Right atrium auricular region (tissue), 2 donors: ENCODE data around the gene SOHLH1. TPM values are rescaled to one million over a fixed set of nuclear protein-coding genes. Genes with fewer than 3 reads are reported as not detected.

Experiments used
- DNase-seq: peaks from one replicate; pipeline ENCODE4 v3.0.0-alpha.2; 2019; ENCODE audit warnings: low spot score
- H3K27ac ChIP-seq, 2 donors: fragments of 200-600 bp; sonication (generic); 1 replicate in 1 of 2; 2 replicates in 1 of 2; pipeline ENCODE4 v1.5.1; 2016 to 2019
- H3K27me3 ChIP-seq, 2 donors: fragments of 200-600 bp; sonication (generic); one replicate each; pipeline versions ENCODE4 v1.5.1 to v1.6.0; 2017 to 2019
- H3K36me3 ChIP-seq: fragments of 200-600 bp; sonication (generic); one replicate; pipeline ENCODE4 v1.5.1; 2016
- H3K4me1 ChIP-seq, 2 donors: fragments of 200-600 bp; sonication (generic); one replicate each; pipeline versions ENCODE4 v1.5.1 to v1.6.0; 2017 to 2019
- H3K4me3 ChIP-seq, 2 donors: fragments of 200-600 bp; sonication (generic); 1 replicate in 1 of 2; 2 replicates in 1 of 2; pipeline ENCODE4 v1.5.1; 2017 to 2019; ENCODE audit warnings: mild to moderate bottlenecking in 1 of 2, moderate library complexity in 1 of 2
- H3K9me3 ChIP-seq, 2 donors: fragments of 200-600 bp; sonication (generic); one replicate each; pipeline ENCODE4 v1.5.1; 2019
- total RNA-seq, 2 donors: library from RNA; depleted of rRNA; stranded (reverse); fragments of >200 nt; gene quantifications; one replicate each; pipeline ENCODE4 v1.1.0, GENCODE V29; 2016
- TF ChIP-seq, protein P1 (sequence below), 2 donors: fragments of 200-600 bp; sonication (generic); IDR thresholded peaks; one replicate each; pipeline ENCODE4 v1.5.1; 2019; ENCODE audit warnings: antibody characterized with exemption in 2 of 2

Gene SOHLH1
- total RNA-seq, 2 donors from 2014 or later, result not detected

DNA sequence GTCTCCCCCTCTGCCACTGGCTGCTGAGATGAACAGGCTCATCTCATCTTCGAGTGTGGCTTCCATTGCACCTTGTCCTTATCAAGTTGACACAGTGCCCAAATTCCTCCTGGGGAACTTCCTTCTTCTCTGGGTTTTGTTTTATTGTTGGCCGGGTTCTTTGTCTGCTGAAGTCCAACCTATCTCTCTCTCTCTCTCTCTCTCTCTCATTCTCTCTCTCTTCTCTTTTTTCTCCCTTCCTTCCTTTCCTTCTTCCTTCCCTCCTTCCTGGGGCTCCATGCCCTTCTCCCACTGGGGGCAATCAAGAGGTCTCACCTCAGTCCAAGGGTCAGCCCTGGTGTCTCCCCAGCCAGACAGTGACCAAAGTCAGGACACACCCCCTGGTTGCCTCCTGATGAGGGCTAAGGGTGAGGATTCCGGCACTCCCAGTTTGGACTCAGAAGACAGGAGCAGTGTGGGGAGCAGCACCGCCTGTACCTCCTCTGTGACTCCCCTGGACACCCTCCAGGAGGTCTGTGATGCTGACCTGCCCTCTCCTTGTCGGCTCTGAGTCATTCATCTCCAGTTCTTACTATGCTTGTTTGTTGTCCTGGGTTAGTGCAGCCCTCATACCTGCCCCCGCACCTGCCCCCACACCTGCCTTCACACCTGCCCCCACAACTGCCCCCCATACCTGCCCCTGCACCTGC is 33.4 kb upstream of the SOHLH1 start:
- no peaks in the 10 kb centered on the region for H3K4me1 ChIP-seq
- TF ChIP-seq, protein P1, sequence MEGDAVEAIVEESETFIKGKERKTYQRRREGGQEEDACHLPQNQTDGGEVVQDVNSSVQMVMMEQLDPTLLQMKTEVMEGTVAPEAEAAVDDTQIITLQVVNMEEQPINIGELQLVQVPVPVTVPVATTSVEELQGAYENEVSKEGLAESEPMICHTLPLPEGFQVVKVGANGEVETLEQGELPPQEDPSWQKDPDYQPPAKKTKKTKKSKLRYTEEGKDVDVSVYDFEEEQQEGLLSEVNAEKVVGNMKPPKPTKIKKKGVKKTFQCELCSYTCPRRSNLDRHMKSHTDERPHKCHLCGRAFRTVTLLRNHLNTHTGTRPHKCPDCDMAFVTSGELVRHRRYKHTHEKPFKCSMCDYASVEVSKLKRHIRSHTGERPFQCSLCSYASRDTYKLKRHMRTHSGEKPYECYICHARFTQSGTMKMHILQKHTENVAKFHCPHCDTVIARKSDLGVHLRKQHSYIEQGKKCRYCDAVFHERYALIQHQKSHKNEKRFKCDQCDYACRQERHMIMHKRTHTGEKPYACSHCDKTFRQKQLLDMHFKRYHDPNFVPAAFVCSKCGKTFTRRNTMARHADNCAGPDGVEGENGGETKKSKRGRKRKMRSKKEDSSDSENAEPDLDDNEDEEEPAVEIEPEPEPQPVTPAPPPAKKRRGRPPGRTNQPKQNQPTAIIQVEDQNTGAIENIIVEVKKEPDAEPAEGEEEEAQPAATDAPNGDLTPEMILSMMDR (IDR thresholded peaks at IDR 0.05), result no peak
- no peak overlapping the region for H3K27ac ChIP-seq
- no peak for DNase-seq
- H3K4me3 ChIP-seq, result no peak overlapping the region
- no peaks in the 10 kb centered on the region for H3K9me3 ChIP-seq
- H3K36me3 ChIP-seq, result no peaks in the 10 kb centered on the region
- H3K27me3 ChIP-seq, result peaks cover 0 to 5% of the 10 kb centered on the region in 2 donors

DNA sequence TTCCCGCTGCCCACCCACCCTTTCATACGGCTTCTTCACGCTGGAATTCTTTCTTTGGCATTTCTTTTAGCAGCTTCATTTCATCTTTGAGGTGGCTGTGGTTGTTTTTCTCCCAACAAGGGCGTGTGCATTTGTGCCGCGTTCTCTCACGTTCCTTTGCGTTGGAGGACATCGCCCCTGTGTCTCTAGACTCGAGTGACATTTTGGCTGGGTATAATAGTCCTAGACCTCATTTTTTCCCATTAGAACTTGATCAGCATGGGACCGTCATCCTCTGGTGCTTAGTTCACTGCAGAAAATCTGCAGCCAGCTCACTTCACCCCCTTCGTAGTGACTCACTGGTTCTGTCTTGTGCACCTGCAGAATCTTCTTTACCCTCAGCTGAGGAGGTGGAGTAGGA is 32.2 kb upstream of the SOHLH1 start:
- H3K4me3 ChIP-seq, result no peak overlapping the region
- no peaks in the 10 kb centered on the region for H3K36me3 ChIP-seq
- H3K4me1 ChIP-seq, result no peaks in the 10 kb centered on the region
- DNase-seq, result no peak
- no peaks in the 10 kb centered on the region for H3K9me3 ChIP-seq
- H3K27me3 ChIP-seq, result no peaks in the 10 kb centered on the region
- no peak overlapping the region for H3K27ac ChIP-seq
- TF ChIP-seq, protein P1 (IDR thresholded peaks at IDR 0.05), result no peak

DNA sequence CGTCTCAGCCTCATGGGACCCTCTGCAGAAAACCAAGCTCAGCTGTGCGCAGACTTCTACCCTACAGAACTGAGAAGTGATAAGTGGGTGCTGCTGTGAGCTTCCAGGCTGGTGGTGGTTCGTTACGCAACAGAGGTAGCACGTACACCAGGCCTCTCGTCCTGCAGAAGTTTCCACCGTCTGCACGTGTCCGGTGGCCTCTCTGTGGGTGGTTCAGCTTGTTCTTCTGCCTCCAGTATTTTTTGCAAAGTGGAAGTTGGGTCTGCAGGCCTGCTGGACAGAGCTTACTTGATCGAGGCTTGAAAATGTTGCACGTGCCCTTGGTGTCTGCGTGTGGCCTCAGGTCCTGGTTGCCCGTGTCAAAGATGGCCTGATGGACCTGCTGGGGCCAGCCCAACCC is 30.2 kb upstream of the SOHLH1 start:
- H3K9me3 ChIP-seq, result no peaks in the 10 kb centered on the region

DNA sequence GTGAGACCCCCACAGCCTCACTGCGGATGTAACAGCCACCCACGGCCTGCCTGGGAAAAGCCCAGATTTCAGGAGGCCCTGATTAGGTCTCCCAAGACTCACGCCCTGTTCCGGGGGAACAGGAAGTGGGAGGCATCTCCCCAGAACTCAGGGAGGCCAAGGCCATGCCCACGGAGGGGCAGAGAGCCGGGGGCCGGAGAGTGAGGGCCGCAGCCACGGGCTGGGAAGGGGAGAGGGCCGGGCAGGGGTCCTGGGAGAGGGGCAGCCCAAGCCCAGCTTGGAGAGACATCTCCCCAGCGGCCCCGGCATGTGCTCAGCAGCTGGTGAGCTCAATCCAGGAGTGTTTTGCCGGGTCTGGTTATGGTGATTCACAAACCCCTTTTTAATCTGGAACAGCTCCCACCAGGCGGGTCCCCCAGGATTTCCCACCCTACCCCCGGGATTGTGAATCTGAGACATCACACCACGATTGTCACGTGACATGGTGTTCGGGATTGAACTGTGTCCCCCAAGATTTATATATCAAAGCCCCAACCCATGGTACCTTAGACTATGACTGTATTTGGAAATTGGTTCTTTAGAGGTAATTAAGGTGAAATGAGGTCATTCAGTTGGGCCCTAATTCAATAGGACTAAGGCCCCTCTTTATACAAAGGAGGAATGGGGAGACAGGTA is 29.3 kb upstream of the SOHLH1 start:
- Histone ChIP-seq H3K4me3 (no peak overlapping the region), H3K27me3 (no peaks in the 10 kb centered on the region), H3K27ac (no peak overlapping the region), H3K4me1 (no peaks in the 10 kb centered on the region), H3K9me3 (no peaks in the 10 kb centered on the region), H3K36me3 (no peaks in the 10 kb centered on the region)
- DNase-seq, result no peak
- TF ChIP-seq, protein P1 (IDR thresholded peaks at IDR 0.05), result no peak

More for the DNA sequence above, 30.2 kb upstream of the SOHLH1 start:
- Histone ChIP-seq H3K27ac (no peak overlapping the region), H3K4me3 (no peak overlapping the region), H3K4me1 (no peaks in the 10 kb centered on the region), H3K27me3 (no peaks in the 10 kb centered on the region), H3K36me3 (no peaks in the 10 kb centered on the region)
- no peak for DNase-seq
- TF ChIP-seq, protein P1 (IDR thresholded peaks at IDR 0.05), result no peak

DNA sequence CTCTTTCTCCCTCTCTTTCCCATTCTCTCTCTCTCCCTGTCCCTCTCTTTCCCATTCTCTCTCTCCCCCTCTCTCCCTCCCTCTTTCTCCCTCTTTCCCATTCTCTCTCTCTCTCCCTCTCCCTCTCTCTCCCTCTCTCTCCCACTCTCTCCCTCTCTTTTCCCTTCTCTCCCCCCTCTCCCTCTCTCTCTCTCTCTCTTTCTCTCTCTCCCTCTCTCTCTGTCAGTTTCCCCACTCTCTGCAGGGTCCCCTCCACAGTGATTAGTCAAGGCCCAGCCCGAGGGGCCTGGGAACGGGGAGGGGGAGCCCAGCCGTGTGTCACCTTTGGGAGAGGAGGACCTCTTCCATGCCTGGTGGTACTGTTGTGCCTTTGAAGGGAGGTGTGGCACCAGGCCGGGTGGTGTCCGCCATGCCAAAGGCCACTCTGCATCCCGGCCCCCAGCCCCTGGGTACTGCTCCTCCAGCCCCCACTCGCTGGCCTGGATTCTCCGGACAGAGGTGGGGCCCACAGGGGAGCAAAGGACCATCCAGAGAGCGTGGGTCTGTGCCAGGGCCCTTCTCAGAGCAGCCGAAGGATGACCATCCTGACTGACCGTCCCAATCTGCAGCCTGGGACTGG is 28.1 kb upstream of the SOHLH1 start:
- no peaks in the 10 kb centered on the region for H3K36me3 ChIP-seq
- H3K27ac ChIP-seq, result no peak overlapping the region
- no peak for DNase-seq
- H3K4me1 ChIP-seq, result no peaks in the 10 kb centered on the region
- H3K9me3 ChIP-seq, result no peaks in the 10 kb centered on the region
- H3K27me3 ChIP-seq, result no peaks in the 10 kb centered on the region
- no peak overlapping the region for H3K4me3 ChIP-seq
- TF ChIP-seq, protein P1 (IDR thresholded peaks at IDR 0.05), result no peak
